Measurements from ENCODE around the gene RO60.

DNA sequence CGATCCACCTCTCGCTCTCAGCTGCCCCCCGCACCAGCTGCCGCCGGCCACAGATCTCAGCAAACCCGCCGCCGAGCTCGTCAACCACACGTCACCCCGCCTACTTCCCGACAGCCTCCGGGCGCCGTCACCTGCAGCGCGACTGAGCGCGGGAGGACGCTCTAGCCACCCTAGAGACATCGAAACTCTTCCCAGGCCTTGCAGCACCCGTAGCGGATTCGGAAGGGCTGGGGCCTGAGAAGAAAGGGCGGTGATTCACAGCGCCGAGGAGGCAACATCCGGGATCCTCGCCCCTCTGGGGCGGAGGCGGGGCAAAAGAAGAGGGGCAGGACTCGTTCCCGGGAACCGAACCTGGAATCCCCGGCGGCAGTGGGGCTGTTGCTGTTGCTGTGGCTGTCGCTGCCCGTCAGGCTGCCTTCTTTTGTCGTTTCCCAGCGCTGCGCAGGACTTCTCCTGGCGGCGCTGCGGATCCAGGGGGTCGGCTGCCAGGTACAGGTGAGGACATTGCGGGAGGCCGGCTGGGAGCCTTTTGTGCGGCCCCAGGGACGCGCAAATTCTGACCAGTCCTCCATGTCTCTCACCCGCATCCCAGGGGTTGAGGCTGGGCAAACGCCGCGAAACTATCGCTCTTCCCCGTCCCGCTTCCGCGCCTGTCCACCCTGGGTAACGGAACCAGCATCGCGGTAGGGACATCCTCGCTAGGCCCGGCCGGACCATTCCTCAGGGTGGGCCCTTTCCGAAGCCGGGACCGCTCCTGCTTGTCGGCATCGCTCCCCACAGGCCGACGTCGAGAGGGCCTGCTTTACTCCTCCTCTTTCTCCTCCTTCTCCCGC, at the start of gene RO60, which contains the start of gene UCHL5:
- TF ChIP-seq CTCF (IDR thresholded peaks at IDR 0.05) (no peak), POLR2AphosphoS5 (IDR thresholded peaks at IDR 0.05) (peak; percentile 94), EP300 (IDR thresholded peaks at IDR 0.05) (no peak)
